HG03469 (cell line): Measurements from ENCODE around the gene CACYBP.
"Not testable (repeated sequence)": the region's sequence is repeated elsewhere in the genome, so short reads cannot be mapped to it uniquely, and the experiment has no call there.

ENCODE experiments used
- ATAC-seq: cut with Tn5 transposase; IDR thresholded peaks from one replicate; pipeline ENCODE4 v1.9.1; 2021; ENCODE audit warnings: mild to moderate bottlenecking, moderate library complexity, moderate number of reproducible peaks; ENCODE audit not compliant: unreplicated experiment

CACYBP gene

GRCh38 chr1:175005085-175005783 is 5.5 kb downstream of the CACYBP start:
- no peak for ATAC-seq

DNA sequence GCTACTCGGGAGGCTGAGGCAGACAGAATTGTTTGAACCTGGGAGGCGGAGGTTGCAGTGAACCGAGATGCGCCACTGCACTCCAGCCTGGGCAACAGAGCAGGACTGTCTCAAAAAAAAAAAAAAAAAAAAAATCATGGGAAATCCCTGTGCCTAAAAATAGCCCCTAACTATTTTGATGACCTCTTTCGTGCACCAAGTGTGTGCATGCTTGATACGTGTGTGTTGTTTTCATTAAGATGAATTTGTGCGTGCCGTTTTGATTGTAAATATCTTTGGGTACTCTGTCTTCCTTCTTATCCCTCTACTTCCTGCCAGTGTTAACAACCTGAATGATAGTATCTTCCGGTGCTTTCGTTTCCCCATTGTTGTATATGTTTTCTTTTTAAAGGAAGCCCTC is 9.8 kb downstream of the CACYBP start:
- ATAC-seq = no peak

DNA sequence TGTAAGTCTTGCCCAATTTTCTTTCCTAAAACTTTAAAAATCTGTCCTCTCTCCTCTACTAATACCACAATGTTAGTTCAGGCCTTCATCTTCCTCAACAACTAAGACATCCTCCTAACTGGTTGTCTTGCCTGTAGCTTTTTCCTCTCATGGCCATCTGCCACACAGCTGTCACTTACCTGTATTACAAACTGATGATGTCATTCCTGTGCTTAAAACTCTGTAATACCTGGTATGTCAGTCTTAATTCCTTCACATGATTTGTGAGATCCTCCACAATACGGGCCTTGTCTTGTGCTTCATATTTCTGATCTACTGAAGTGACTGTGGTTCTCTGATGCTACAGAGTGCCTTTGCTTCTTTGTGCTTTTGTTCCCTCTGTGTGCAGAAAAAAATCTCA is 13.7 kb downstream of the CACYBP start:
- no peak for ATAC-seq

DNA sequence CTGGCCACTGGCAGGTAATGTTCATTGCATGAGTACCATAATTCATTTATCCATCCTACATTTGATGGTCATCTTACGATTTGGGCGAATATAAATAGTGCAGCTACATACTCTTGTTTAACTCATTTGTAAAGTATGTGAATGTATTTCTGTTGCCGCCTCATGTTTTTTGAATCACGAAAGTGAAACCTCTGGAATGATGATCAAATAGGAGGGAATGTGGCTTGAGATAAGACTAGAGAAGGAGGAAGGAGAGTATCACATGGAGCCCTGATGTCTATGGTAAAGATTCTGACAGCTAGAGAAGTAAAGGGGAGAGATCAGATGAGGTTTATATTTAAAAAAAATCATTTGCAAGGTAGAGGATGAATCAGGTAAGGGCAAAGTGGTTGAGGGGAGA is 15.5 kb downstream of the CACYBP start:
- ATAC-seq = no peak

GRCh38 chr1:175019524-175019923 is 19.8 kb downstream of the CACYBP start:
- no peak for ATAC-seq

DNA sequence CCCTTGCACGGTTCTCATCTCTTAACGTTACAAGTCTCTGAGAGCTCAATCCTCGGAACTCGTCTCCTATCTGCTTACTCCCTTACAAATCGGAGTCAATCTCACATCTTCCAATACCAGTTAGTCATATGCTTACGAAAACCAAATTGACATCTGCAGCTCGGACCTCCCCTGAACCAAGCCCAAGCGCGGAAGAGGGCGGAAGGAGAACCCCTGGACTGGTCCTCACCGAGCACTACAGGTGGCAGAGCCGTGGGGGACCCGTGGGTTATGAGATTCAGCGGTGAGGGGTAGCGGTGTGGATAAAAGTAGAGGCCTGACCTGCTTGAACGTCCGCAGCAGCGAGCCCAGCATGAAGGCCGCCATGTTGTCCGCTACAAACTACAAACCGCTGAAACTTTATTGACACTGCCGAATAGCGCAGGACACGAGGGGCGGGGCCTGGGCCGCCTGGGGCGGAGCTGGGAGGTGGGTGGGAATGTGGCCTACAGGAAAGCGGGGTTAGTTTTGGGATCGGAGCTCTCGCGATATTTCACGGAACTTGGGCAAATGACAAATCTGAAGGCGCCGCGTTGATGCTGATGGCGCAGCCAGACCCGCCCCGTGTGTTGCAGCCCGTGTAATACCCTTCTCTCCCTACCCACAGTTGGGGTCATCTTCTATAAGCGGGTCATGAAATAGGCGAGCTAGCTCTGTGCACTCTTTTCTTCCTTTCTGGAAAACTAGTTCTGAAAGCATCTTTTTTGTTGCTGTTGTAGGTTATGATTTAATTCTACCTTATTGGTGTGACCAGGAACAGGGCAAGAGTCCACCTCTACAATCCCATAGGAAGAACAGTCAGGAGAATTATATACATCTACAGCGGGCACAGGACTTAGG is 23.5 kb downstream of the CACYBP start, which contains the start of gene MRPS14:
Gene MRPS14, minus strand, starts transcription at position 383 of the 879 bp plus-strand sequence. Its CDS starts 17 bp downstream, at position 366.
- ATAC-seq = peak; percentile 76

DNA sequence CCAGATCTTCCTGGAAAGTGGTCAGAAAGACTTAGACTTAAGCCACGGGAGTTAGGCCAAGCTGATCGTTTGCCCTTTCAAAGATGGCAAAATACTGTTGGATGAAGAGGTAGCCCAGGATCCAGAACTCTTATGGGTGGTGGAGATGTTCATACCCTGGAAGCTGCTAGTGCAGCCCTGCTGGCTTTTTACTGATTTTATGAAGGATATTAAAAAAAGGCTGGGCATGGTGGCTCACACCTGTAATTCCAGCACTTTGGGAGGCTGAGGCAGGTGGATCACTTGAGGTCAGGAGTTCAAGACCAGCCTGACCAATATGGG is 24.1 kb downstream of the CACYBP start:
- ATAC-seq = not testable (repeated sequence)

- ATAC-seq = no peak
Observed at GRCh38 chr1:175024773-175025172, 25.0 kb downstream of the CACYBP start.

- no peak for ATAC-seq
Observed at GRCh38 chr1:175033953-175034352, 34.2 kb downstream of the CACYBP start.

GRCh38 chr1:175034775-175035174 is 35.0 kb downstream of the CACYBP start:
- ATAC-seq = no peak

DNA sequence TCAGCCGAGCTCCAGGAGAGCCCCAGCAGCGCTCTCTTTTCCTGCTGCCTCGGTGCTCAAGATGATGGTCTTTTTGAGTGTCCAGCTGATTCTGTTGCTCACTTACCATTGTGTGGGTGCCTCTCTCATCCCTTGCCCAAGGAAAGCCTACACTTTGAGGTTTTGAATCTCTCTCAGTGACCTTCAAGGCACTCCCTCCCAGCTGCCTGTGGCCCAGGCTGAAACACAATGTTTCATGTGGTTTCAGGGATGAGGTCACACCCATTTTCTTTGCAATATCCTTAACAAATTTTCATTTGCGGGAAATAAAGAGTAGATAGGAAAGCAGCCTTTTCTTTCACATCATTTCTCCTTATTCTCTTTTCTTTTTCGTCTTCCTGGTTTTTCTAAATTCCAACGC is 36.1 kb downstream of the CACYBP start:
- no peak for ATAC-seq

DNA sequence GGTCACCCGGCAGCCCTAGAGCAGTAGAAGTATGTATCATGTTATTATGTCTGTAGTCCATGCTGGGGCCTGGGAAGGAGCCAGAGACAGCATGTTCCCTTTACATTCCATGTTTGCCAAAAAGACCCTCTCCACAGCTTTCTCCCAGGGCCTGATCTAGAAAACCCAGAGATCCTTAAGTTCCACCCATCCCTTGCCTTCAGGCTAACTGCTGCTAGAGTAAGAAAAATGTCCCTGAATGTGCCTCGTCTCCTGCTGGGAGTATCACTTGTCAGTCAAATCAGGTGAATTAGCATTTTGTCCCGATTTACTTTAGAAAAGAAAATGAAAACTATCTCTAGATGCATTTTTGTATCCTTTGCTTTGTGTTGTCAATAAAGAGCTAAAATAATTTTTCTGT is 36.7 kb downstream of the CACYBP start:
- no peak for ATAC-seq

DNA sequence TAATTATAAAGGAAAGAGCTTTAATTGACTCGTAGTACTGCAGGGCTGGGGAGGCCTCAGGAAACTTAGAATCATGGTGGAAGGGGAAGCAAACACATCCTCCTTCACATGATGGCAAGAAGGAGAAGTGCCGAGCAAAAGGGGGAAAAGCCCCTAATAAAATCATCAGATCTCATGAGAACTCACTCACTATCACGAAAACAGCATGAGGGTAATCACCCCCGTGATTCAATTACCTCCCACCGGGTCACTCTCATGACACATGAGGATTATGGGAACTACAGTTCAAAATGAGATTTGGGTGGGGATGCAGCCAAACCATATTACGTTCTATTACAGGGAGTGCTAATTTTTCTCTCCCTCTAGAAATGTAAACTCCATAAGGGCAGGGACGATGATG is 37.7 kb downstream of the CACYBP start:
- ATAC-seq = no peak

DNA sequence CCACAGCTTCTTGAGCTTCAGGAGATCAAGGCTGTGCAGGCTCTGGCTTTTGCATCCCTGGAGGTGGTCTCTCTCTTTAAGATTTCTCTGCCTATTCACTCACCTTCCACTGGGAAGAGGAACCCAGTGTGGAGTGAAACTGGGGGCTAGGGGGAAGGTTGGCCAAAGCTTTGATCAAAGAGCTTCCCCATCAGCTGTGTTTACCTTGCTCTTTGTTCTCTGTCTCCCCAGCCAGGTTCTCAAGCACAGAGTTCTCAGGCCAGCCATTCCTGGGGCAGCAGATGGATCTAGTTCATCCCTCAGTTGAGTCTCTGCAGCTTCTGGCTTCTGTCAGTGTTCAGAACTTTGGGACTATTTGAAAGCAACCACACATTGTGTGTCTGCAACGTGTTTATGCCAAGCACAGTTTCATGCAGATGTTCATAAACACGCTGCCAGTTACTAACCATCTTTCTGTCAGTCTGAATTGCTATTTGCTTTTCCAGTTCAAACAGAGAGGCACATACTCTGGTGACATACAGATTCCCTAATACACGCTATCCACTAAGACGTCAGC is 40.7 kb downstream of the CACYBP start:
- ATAC-seq = no peak

DNA sequence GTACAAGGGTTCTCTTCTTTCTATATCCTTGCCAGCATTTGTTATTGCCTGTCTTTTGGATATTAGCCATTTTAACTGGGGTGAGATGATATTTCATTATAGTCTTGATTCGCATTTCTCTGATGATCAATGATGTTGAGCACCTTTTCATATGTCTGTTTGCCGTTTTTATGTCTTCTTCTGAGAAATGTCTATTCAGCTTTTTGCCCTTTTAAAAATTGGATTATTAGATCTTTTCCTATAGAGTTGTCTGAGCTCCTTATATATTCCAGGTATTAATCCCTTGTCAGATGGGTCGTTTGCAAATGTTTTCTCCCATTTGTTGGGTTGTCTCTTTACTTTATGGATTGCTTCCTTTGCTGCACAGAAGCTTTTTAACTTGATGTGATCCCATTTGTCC is 42.9 kb downstream of the CACYBP start:
- ATAC-seq = no peak

DNA sequence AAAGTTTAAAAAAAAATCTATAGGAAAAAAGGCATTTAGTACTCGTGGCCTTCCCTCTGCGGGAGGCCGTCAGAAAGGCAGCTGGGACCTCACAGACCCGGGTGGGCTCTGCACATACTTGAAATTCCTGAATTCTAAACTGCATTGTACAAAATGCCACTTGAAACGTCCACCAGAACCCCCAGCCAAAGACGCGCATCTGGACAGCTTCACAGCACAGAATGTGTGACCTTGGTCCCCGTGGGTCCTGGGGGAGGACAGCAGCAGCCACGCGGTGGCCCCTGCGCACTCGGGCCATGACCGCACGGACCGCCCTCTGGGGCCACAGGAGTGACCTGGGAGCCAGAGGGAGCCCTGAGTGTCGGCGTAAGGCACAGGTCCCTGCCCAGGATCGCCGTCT is 44.1 kb downstream of the CACYBP start:
- ATAC-seq = no peak

DNA sequence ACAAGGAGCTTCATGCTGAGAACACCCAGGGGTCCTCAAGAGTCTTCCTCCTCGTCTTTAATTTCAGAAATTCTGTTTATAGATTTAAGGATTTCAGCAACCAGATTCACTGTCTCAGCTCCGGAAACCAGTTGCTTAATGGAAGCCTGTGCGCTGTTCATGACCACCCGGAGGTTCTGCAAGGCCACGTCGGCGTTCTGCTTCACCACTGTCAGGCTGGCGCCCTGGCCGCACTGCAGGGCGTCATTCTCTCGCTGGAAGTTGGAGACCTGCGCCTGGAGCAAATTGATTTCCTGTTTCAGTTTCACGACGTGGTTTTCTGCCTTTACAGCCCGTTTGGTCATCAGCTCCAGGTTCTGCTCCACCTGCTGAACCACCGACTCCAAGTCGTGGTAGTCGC is 44.8 kb downstream of the CACYBP start:
- ATAC-seq = not testable (repeated sequence)

- ATAC-seq = no peak
Observed at GRCh38 chr1:175045097-175045496, 45.4 kb downstream of the CACYBP start.

DNA sequence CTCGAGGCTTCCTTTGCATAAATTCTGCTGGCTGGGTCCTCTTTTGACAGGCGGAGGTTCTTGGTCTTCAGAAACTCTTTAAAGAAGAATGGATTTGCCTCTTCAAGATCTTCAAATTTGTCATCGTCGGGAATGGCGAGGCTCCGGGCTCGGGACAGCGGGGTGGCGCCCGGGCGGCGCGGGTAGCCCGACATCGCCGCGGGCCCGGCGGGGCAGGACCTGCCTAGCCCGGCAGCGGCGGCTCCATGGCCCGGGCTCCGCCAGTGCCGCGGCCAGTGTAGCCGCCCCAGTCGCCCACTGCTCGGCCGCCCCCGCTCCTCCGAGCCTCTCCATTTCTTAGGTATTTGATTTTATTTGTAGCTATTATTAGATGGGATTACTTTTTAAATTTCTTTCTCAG is 45.8 kb downstream of the CACYBP start:
- no peak for ATAC-seq

DNA sequence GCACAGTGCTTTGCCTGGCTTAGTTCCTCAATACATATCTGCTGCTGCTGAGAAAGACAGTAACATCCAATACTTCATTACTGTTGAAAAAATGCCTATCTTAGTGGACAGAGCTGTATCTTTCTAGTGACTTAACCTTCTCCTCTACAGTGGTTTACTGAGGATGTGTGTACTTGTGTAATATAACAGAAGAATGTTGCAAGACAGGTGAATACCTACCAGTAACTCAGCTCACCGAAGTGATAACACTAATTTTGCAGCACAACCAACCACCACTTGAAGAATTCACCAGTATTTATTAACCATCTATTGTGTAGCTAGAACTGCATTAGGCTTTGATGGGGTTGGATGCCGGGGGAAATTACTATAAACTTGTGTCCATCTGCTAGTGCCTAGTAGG is 51.2 kb downstream of the CACYBP start:
- ATAC-seq = no peak

- ATAC-seq = no peak
Observed at GRCh38 chr1:175054736-175055135, 55.0 kb downstream of the CACYBP start.
